GM12801 (cell line): ENCODE measurements around the gene STON2.

ENCODE experiments used
- TF ChIP-seq, protein P1 (sequence below): IDR thresholded peaks from one replicate; pipeline ENCODE4 v1.5.1; 2011; ENCODE audit warnings: control low read depth; ENCODE audit not compliant: insufficient read length; ENCODE audit errors: extremely low read depth

The STON2 gene

DNA sequence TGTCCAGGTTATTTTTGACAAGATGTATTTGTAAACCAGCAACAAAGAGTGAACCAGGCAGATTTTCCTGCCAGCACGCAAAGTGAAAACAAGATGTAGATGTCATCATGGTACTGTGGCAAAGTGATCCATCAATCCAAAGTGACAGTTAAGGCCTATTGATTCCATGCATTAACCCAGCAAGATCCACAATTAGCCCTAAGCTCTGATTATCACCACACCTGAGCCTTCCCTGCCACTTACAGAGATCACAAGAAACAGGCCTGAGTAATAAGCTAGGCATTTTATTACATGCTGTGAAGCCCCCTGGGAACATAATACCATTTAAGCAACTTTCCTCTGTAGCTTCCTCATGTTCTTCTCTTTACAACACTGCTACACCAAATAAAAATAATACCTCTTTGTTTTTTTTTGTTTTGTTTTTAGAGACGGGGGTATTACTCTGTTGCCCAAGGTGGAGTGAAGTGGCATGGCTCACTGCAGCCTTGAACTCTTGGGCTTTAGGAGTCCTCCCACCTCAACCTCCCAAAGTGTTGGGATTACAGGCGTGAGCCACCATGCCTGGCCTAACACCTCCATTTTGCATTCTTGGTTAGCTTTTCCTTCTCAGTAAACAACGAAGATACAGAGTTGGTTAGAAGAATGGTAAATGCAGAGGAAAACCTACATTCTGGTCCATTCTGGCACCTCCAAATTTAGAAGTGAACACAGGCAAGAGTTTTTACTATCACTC lies 85.5 kb downstream of the STON2 start:
- TF ChIP-seq, protein P1, sequence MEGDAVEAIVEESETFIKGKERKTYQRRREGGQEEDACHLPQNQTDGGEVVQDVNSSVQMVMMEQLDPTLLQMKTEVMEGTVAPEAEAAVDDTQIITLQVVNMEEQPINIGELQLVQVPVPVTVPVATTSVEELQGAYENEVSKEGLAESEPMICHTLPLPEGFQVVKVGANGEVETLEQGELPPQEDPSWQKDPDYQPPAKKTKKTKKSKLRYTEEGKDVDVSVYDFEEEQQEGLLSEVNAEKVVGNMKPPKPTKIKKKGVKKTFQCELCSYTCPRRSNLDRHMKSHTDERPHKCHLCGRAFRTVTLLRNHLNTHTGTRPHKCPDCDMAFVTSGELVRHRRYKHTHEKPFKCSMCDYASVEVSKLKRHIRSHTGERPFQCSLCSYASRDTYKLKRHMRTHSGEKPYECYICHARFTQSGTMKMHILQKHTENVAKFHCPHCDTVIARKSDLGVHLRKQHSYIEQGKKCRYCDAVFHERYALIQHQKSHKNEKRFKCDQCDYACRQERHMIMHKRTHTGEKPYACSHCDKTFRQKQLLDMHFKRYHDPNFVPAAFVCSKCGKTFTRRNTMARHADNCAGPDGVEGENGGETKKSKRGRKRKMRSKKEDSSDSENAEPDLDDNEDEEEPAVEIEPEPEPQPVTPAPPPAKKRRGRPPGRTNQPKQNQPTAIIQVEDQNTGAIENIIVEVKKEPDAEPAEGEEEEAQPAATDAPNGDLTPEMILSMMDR: no peak

DNA sequence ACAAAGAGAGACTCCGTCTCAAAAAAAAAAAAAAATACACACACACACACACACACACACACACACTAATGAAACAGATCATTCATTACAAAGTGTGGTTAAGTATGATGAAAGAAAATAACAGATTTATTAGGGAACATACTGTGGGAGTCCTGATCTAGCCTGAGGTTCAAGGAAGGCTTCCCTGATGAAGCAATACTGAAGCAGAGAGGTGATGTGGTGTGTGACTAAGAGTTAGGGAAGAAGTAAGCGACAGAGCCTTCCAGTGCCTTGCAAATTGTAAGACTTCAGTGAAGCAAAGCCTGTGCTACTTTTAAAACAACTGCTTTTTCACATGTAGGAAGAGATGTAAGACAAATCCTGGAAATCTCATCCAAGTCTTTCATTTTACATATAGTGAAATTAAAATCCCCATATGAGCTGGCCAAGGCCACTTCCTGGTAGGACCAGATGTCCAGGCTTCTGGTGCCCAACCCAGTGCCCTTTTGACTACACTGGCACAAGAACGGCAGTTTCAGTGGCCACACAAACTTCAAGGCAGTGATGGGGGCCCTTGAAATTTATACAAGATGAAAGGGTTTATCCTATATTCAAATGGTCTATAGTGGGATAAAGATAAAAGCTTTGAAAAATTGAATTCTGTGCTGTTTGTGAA lies 86.2 kb downstream of the STON2 start:
- TF ChIP-seq, protein P1: no peak

GRCh38 chr14:81313200-81313599 lies 86.9 kb downstream of the STON2 start:
- TF ChIP-seq, protein P1: no peak

DNA sequence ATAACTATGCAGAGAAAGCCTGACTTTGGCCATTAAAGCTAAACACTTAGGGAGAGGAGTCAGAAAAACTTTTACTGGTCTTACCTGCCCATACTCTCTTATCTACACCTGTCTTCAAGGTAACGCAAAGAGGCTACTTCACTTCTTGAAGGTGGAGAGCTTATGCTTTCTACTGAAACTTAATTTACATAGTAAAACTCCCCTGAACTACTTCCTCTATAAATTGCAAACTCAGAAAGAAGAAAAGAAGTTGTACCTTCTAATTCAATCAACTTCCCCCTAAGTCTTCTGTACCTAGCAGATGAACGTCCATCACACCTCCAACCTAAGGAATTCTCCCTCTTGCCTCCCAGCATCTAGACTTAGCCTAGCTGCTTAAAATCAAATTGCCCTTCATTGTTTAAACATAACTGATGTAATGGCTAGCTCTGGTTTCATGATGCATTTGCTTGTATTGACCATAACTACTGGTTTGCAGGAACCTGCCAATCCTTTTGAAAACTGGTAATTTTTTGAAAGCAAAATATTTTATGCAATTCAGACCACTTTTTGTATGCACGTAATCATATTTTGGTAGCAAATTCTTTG lies 87.7 kb downstream of the STON2 start:
- TF ChIP-seq, protein P1: no peak

DNA sequence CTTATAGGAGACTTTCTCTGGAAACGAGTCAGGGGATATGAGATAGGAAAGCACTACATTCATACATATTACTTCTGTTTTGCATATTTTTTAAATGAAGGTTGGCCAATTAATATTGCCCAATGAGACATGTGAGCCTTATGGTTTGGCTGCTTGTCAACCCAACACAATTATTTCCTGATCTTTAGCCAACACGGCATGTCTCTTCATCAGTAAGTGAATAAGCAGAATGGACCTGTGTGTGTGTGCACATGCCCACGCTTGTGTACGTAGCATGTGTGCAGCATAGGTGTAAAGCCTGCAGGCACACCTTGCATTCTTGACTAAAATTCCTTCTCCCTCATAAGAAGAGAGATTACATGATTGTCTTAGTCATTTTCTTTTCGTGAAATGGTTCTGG lies 88.3 kb downstream of the STON2 start:
- TF ChIP-seq, protein P1: no peak

- TF ChIP-seq, protein P1: no peak
Measured at GRCh38 chr14:81311141-81311540, 89.0 kb downstream of the STON2 start.

DNA sequence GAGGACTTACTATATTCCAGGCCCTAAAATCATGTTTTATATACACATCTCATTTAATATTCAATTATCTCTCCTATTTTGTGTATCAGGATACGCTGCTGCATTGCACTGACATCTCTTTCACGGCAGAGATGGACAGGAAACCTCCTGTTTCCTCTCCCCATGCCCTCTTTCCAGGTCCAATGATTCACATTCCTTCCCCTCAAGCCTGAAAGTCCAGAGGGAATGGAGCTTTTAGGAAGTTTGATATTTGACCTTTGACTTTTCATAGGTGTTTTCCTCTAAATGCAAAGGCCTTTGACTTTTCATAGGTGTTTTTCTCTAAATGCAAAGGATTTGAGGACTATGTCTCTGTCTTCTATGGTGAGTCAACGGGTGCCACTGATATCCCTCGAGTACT lies 89.5 kb downstream of the STON2 start:
- TF ChIP-seq, protein P1: no peak
